Measurements from ENCODE around the gene FAM168B. TPM values are rescaled to one million over a fixed set of nuclear protein-coding genes. Genes with fewer than 3 reads are reported as not detected.
"Not testable (repeated sequence)": the region's sequence is repeated elsewhere in the genome, so short reads cannot be mapped to it uniquely, and the experiment has no call there.

The FAM168B gene
- total RNA-seq, 1 experiment from 2014 or later = 119 TPM

- no peaks in the 10 kb centered on the region for H3K27me3 Mint-ChIP-seq (ENCODE audit: insufficient read depth, unreplicated experiment)
- no peaks in the 10 kb centered on the region for H3K9me3 Mint-ChIP-seq (ENCODE audit: unreplicated experiment)
- peaks cover 9% of the 10 kb centered on the region for H3K4me1 Mint-ChIP-seq (ENCODE audit: low read depth, unreplicated experiment)
- ChIA-PET CTCF (interaction anchor here (0.7 to 3.5 kb wide), 2 partner anchors 10 to 11 kb away, joined by 3 to 14 read pairs; partner anchors contain the start of gene PLEKHB2), POLR2A (interaction anchor here (0.6 to 1.9 kb wide), 6 partner anchors 12 to 410 kb away, joined by 3 to 18 read pairs (median 6); partner anchors contain the start of gene PLEKHB2)
- H3K4me3 Mint-ChIP-seq (ENCODE audit: unreplicated experiment) = peak overlapping the region; percentile 90
- TSS peak; percentile 52 for BruUV-seq (replicated peaks)
- H3K4me3 ChIP-seq (ENCODE audit: low read depth, low read length) = peak overlapping the region; percentile 51
- peaks cover 16% of the 10 kb centered on the region for H3K4me1 ChIP-seq
- peaks cover 67% of the 10 kb centered on the region for H3K36me3 Mint-ChIP-seq (ENCODE audit: insufficient read depth, unreplicated experiment)
- H3K27me3 ChIP-seq (replicated peaks; ENCODE audit: control insufficient read depth, insufficient read depth, low read length) = no peaks in the 10 kb centered on the region
- intact Hi-C loops (cut with micrococcal nuclease; ENCODE audit: unreplicated experiment) = loop anchor here (1.0 to 5.0 kb wide), 2 partner anchors 12 to 400 kb away; partner anchors contain the start of gene MZT2A
- H3K9me3 ChIP-seq = no peaks in the 10 kb centered on the region
- no peak for DNase-seq
- peak overlapping the region; percentile 74 for H3K27ac Mint-ChIP-seq (ENCODE audit: unreplicated experiment)
- TF ChIP-seq CTCF (IDR thresholded peaks at IDR 0.05; ENCODE audit: insufficient read depth in 1 of 2, low read depth in 1 of 2, low read length in 1 of 2, severe bottlenecking in 1 of 2, unreplicated experiment in 1 of 2) = no peak
- peaks cover 3% of the 10 kb centered on the region for H3K36me3 ChIP-seq (ENCODE audit: control insufficient read depth, insufficient read depth, low read length)
Measured at GRCh38 chr2:131092458-131093005, 728 bp downstream of the FAM168B start.

- Mint-ChIP-seq H3K27me3 (ENCODE audit: insufficient read depth, unreplicated experiment) (no peaks in the 10 kb centered on the region), H3K4me3 (ENCODE audit: unreplicated experiment) (no peak overlapping the region), H3K4me1 (ENCODE audit: low read depth, unreplicated experiment) (no peaks in the 10 kb centered on the region), H3K27ac (ENCODE audit: unreplicated experiment) (no peak overlapping the region), H3K36me3 (ENCODE audit: insufficient read depth, unreplicated experiment) (peaks cover 91% of the 10 kb centered on the region), H3K9me3 (ENCODE audit: unreplicated experiment) (no peaks in the 10 kb centered on the region)
- no peaks in the 10 kb centered on the region for H3K9me3 ChIP-seq
- CTCF ChIA-PET = no interaction called here
- H3K36me3 ChIP-seq (ENCODE audit: control insufficient read depth, insufficient read depth, low read length) = peaks cover 10% of the 10 kb centered on the region
- DNase-seq = no peak
- POLR2A ChIA-PET = no interaction called here
- H3K27me3 ChIP-seq (replicated peaks; ENCODE audit: control insufficient read depth, insufficient read depth, low read length) = no peaks in the 10 kb centered on the region
- H3K4me3 ChIP-seq (ENCODE audit: low read depth, low read length) = no peak overlapping the region
- BruUV-seq (replicated peaks) = no TSS peak
- TF ChIP-seq CTCF (IDR thresholded peaks at IDR 0.05; ENCODE audit: insufficient read depth in 1 of 2, low read depth in 1 of 2, low read length in 1 of 2, severe bottlenecking in 1 of 2, unreplicated experiment in 1 of 2) = no peak
- H3K4me1 ChIP-seq = no peaks in the 10 kb centered on the region
- intact Hi-C loops (cut with micrococcal nuclease; ENCODE audit: unreplicated experiment) = no loop called here
Measured at GRCh38 chr2:131085646-131086045, 7.6 kb downstream of the FAM168B start.

DNA sequence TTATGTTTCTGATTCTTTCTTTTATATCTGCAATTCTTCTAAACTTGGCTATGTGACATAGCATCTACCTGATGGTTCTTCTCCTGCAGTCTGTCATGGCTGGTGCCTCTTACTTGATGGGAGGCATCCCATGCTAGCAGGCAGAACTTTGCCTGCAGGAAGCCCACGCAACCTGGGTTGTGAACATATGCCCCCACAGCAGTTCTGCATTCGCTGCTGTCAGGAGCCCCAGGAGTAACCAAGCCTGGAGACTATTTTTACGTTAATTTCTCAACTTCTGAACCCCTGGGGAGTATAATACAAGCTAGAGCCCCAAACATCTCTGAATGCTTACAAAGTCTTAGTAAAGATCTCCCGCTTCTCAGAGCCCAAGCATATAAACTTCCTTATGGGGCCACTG is 12.1 kb downstream of the FAM168B start:
- Mint-ChIP-seq H3K27me3 (ENCODE audit: insufficient read depth, unreplicated experiment) (no peaks in the 10 kb centered on the region), H3K9me3 (ENCODE audit: unreplicated experiment) (no peaks in the 10 kb centered on the region), H3K4me3 (ENCODE audit: unreplicated experiment) (no peak overlapping the region), H3K27ac (ENCODE audit: unreplicated experiment) (no peak overlapping the region), H3K36me3 (ENCODE audit: insufficient read depth, unreplicated experiment) (peaks cover 91% of the 10 kb centered on the region), H3K4me1 (ENCODE audit: low read depth, unreplicated experiment) (peaks cover 8% of the 10 kb centered on the region)
- H3K9me3 ChIP-seq = no peaks in the 10 kb centered on the region
- no peak for DNase-seq
- peaks cover 6% of the 10 kb centered on the region; the same call in 1 of the 2 replicates for H3K36me3 ChIP-seq (ENCODE audit: control insufficient read depth, insufficient read depth, low read length)
- no peak for TF ChIP-seq CTCF (IDR thresholded peaks at IDR 0.05; ENCODE audit: insufficient read depth in 1 of 2, low read depth in 1 of 2, low read length in 1 of 2, severe bottlenecking in 1 of 2, unreplicated experiment in 1 of 2)
- intact Hi-C loops (cut with micrococcal nuclease; ENCODE audit: unreplicated experiment) = no loop called here
- H3K4me3 ChIP-seq (ENCODE audit: low read depth, low read length) = no peak overlapping the region
- H3K27me3 ChIP-seq (replicated peaks; ENCODE audit: control insufficient read depth, insufficient read depth, low read length) = no peaks in the 10 kb centered on the region
- BruUV-seq (replicated peaks) = TSS peak; percentile 8
- ChIA-PET CTCF (no interaction called here), POLR2A (no interaction called here)
- H3K4me1 ChIP-seq = no peaks in the 10 kb centered on the region

- H3K4me1 ChIP-seq; H3K36me3 ChIP-seq (ENCODE audit: control insufficient read depth, insufficient read depth, low read length); H3K27ac Mint-ChIP-seq (ENCODE audit: unreplicated experiment); H3K9me3 ChIP-seq; DNase-seq; BruUV-seq (replicated peaks); H3K27me3 Mint-ChIP-seq (ENCODE audit: insufficient read depth, unreplicated experiment); CTCF ChIA-PET; intact Hi-C loops (cut with micrococcal nuclease; ENCODE audit: unreplicated experiment); H3K4me3 Mint-ChIP-seq (ENCODE audit: unreplicated experiment); H3K9me3 Mint-ChIP-seq (ENCODE audit: unreplicated experiment); H3K4me1 Mint-ChIP-seq (ENCODE audit: low read depth, unreplicated experiment); H3K4me3 ChIP-seq (ENCODE audit: low read depth, low read length); POLR2A ChIA-PET; H3K27me3 ChIP-seq (replicated peaks; ENCODE audit: control insufficient read depth, insufficient read depth, low read length): not testable (repeated sequence)
- peaks cover 91% of the 10 kb centered on the region for H3K36me3 Mint-ChIP-seq (ENCODE audit: insufficient read depth, unreplicated experiment)
Measured at GRCh38 chr2:131079931-131080330, 13.3 kb downstream of the FAM168B start.

Measured in Caco-2 (cell line).